Measurements from ENCODE around the gene DIAPH2.

The DIAPH2 gene

DNA sequence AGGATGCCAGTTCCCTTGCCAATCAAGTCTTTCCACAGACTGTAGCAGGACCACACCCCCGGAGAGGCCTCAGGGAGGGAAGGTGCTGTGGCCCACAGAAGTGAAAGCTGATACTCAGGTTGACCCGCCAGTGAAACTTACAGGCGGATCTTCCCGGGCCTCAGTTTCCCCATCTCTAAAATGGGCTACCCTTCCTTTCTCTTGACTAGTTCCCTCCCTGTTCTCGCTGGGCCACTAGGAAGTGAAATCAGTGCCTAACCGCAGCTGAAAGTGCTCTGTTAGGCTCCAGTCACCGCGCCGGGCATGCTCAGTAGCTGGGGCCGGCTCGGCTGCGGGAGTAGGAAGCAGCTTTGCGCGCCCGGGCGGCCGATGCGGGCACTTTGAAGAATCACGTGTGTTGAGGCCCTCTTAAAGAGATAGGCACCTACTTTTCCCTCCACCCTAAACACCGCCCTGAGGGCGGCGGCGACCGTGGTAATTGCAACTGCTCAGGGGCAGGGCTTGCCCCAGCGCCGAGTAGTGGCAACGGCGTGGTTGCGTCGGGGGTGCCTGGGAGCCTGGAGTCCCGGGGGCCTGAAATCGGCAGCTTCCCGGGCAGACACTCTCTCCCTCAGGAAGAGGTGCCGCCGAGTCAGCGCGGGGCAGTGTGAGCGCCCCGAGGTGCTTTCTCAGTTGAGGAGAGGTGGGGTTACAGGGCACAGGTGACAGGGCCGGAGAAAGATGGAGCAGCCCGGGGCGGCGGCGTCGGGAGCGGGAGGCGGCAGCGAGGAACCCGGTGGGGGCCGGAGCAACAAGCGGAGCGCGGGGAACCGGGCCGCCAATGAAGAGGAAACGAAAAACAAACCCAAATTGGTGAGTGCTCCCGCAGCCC is at the start of gene DIAPH2:
TSS of gene DIAPH2 (plus strand) at position 504 of the 871 bp plus-strand sequence.
- DNase-seq (ENCODE audit: low spot score) (peak; percentile 80), FAIRE-seq (peak; percentile 82)

GRCh38 chrX:96650023-96650422 is 34.6 kb upstream of the DIAPH2 start:
- no peak for DNase-seq (ENCODE audit: low spot score)

DNA sequence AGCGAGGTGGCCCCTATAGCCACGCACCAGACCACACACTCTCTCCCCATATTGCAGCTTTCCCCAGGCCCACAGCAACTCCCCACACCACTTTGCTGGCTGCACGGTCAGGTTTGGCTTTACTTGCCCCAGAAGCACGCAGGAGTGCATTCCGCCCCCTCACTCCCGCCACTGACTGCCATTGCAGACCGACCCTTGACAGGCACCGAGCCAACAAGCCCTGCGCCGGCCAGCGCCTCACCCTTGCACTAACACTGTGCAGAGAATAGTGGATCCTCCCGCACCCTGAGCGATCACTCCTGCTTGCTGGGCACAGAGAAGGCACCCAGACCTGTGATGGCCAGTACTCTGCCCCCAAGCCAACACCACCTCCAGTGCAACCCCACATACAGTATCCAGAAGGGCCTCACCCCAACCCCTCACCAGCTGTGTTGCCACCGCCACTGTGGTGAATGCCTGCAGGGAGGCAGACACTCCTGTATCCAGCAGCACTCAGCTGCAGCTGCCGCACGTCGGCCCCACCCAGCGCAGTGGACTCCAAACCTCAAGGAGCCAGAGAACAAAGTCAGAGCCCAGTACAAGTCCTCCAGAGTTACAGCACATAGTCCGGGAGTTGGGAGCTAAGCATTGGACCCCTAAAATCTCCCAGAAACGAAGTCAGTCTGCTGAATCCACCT is 28.6 kb upstream of the DIAPH2 start:
- DNase-seq (ENCODE audit: low spot score) (no peak), FAIRE-seq (no peak)

More at GRCh38 chrX:96650023-96650422, 34.6 kb upstream of the DIAPH2 start:
- FAIRE-seq = no peak

GRCh38 chrX:96682516-96682915 is 2.1 kb upstream of the DIAPH2 start:
- FAIRE-seq (no peak), DNase-seq (ENCODE audit: low spot score) (no peak)

- FAIRE-seq (no peak), DNase-seq (ENCODE audit: low spot score) (no peak)
These were observed 674 bp upstream of the DIAPH2 start for GRCh38 chrX:96683997-96684338.

DNA sequence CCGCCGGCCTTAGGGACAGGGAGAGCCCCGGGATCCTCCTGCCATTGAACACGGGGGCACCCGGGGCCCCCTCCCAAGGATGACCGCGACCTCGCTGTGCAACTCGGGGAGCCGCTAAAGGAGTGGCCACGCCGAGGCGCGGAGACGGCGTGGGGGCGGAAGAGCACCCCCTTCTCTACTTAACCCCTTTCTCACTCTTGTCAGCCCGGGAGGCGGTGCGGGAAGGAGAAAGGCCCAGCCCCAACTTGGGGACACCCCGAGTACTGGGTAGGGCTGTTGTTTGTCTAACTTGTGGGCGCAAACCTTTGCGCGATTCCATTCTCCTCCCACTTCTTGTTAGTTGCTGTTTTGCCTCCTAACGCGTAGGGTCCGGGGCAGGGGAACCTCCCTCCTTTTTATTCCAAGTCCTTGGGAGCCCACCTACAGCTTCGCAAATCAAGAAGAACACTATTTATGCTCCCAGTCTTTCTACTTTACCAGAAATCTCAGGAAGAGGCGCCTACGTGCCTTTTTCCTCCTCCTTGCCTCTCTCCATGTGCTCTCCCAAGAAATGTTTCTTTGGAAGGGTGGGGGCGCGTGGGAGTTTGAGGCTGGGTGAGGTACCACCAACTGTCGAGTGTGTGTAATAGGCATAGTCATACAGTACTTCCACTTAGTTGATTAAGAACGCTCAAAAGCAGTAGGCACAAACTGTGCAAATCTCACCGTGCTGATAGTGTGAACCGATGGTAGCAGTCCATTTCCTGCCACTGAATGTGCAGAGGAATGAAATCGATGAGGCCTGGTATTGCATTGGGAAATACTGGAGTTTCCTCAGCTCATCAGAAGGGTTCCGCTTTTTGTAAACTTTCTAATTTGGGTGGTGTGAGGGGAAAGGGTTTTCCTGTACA is 813 bp downstream of the DIAPH2 start:
- no peak for FAIRE-seq
- peak; percentile 37 for DNase-seq (ENCODE audit: low spot score)

- FAIRE-seq (no peak), DNase-seq (ENCODE audit: low spot score) (no peak)
These were observed 3.1 kb downstream of the DIAPH2 start for GRCh38 chrX:96687776-96688175.

- DNase-seq (ENCODE audit: low spot score) (no peak), FAIRE-seq (no peak)
These were observed 4.1 kb downstream of the DIAPH2 start for GRCh38 chrX:96688789-96689188.

- FAIRE-seq = no peak
- no peak for DNase-seq (ENCODE audit: low spot score)
These were observed 5.3 kb downstream of the DIAPH2 start for GRCh38 chrX:96689991-96690390.

- no peak for DNase-seq (ENCODE audit: low spot score)
These were observed 7.8 kb downstream of the DIAPH2 start for GRCh38 chrX:96692454-96692853.

GRCh38 chrX:96692890-96693289 is 8.2 kb downstream of the DIAPH2 start:
- no peak for FAIRE-seq

More at GRCh38 chrX:96692454-96692853, 7.8 kb downstream of the DIAPH2 start:
- no peak for FAIRE-seq

GRCh38 chrX:96693407-96693806 is 8.8 kb downstream of the DIAPH2 start:
- no peak for FAIRE-seq
- no peak for DNase-seq (ENCODE audit: low spot score)

More at GRCh38 chrX:96692890-96693289, 8.2 kb downstream of the DIAPH2 start:
- DNase-seq (ENCODE audit: low spot score) = no peak

DNA sequence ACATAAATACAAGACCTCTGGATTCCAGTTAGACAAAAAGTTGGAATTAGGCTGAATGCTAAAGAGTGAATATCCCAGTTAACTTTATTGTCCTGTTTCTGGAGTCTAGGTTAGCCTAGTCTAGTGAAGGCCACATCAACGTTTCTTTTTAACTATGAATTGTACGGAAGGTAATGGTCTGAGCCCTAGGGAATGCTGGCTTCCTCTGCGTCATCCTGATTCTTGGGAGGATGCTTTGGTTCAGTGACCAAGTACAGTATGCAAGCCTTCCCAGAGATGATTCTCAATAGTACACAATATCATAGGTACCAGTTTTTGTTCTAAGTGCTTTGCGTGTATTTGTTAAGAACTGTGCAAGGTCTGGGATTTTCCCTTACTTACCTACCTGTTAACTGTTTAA is 11.8 kb downstream of the DIAPH2 start:
- FAIRE-seq = no peak

GRCh38 chrX:96700625-96701024 is 16.0 kb downstream of the DIAPH2 start:
- FAIRE-seq = no peak

More for the DNA sequence above, 11.8 kb downstream of the DIAPH2 start:
- DNase-seq (ENCODE audit: low spot score) = no peak

DNA sequence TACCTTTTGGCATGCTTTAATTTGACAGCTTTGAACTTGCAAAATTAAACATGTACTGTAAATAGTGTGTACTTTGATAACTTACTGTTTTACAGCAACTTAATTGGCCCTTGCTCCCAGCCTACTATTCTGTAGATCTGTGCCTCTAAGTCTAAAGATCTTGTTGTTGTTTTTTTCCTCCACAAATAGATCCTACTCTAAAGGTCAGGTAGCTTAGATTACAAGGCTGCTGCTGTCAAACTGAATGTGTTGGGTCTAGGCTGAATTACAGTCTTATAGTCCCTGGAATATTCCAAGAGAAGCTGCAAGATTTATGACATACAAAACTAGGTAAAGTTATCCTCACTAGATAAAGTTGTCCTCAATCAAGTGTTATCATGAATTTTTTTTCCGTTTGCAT is 18.7 kb downstream of the DIAPH2 start:
- FAIRE-seq = no peak

More at GRCh38 chrX:96700625-96701024, 16.0 kb downstream of the DIAPH2 start:
- DNase-seq (ENCODE audit: low spot score) = no peak

DNA sequence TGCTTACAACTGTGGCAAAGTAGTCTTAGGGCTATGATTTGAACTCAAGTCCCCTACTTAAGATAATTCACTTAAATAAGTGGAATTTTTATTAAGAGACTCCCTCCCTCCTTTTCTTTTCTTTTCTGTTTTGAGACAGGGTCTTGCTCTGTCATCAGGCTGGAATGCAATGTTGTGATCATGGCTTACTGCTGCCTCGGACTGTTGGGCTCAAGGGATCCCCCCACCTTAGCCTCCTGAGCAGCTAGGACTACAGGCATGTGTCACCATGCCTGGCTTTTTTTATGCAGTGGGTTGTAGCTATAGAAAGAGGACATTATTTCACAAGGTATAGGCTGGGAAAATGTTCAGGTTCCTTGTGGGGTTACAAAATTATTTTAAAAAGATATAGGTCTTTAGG is 19.2 kb downstream of the DIAPH2 start:
- DNase-seq (ENCODE audit: low spot score) (no peak), FAIRE-seq (no peak)

More for the DNA sequence above, 18.7 kb downstream of the DIAPH2 start:
- no peak for DNase-seq (ENCODE audit: low spot score)

DNA sequence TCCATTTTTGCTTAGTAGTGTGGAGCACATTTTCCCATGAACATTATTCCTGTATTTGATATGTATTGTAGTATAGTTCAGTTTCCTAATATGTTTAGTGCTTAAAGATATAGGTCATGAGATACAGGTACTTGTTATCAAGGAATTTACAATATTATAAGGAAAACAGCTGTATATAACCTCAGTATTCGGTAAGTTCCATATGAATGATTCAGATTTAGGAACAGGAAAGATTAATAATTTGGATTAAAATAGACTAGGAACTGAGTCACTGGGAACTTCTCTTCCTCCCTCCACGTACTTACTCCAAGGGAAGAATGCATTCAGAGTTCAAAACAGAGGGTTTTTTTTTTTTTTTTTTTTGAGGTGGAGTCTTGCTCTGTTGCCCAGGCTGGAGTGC is 20.0 kb downstream of the DIAPH2 start:
- FAIRE-seq (no peak), DNase-seq (ENCODE audit: low spot score) (no peak)

GRCh38 chrX:96705905-96706304 is 21.3 kb downstream of the DIAPH2 start:
- DNase-seq (ENCODE audit: low spot score) (no peak), FAIRE-seq (no peak)

- FAIRE-seq = no peak
- DNase-seq (ENCODE audit: low spot score) = no peak
These were observed 23.2 kb downstream of the DIAPH2 start for GRCh38 chrX:96707804-96708203.

DNA sequence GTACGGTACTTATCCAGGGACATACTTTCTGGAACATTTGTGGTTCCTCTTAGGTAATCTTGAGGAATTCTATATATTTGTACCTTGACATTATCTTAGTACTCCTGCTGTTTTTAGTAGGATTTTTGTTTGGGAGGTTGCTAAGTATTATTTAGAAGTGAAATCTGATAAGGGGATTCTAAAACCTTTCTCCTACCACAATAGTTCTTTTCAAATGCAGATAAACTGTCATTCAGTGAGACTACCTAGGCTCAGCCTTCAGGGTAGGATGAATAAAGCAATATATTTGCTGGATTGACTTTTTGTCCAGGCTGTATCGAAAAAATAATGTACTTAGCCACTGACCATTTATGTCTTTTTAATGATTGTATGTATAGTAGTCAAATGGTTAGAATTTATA is 25.4 kb downstream of the DIAPH2 start:
- no peak for FAIRE-seq
- DNase-seq (ENCODE audit: low spot score) = no peak

GRCh38 chrX:96713303-96713702 is 28.7 kb downstream of the DIAPH2 start:
- DNase-seq (ENCODE audit: low spot score) (no peak), FAIRE-seq (no peak)

All from urothelium cell line (cell line).